Measurements from ENCODE around the gene CNTNAP5.

DNA sequence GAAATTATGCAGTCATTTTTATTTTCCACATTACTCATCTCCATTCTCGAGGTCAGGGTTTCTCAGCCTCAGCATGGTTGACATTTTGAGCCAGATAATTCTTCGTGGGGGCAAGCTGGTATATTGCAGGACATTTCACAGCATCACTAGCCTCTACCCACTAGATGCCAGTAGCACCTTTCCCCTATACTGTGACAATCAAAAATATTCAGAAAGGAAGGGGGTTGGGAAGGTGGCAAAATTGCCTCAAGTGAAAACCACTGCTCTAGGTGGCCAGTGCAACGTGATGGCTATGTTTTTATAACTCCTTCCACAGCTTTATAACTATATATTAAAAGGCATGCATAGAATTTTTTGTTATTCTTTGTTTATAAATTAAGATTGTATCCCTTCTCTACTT lies 294.5 kb downstream of the CNTNAP5 start:
- TF ChIP-seq, protein P1, sequence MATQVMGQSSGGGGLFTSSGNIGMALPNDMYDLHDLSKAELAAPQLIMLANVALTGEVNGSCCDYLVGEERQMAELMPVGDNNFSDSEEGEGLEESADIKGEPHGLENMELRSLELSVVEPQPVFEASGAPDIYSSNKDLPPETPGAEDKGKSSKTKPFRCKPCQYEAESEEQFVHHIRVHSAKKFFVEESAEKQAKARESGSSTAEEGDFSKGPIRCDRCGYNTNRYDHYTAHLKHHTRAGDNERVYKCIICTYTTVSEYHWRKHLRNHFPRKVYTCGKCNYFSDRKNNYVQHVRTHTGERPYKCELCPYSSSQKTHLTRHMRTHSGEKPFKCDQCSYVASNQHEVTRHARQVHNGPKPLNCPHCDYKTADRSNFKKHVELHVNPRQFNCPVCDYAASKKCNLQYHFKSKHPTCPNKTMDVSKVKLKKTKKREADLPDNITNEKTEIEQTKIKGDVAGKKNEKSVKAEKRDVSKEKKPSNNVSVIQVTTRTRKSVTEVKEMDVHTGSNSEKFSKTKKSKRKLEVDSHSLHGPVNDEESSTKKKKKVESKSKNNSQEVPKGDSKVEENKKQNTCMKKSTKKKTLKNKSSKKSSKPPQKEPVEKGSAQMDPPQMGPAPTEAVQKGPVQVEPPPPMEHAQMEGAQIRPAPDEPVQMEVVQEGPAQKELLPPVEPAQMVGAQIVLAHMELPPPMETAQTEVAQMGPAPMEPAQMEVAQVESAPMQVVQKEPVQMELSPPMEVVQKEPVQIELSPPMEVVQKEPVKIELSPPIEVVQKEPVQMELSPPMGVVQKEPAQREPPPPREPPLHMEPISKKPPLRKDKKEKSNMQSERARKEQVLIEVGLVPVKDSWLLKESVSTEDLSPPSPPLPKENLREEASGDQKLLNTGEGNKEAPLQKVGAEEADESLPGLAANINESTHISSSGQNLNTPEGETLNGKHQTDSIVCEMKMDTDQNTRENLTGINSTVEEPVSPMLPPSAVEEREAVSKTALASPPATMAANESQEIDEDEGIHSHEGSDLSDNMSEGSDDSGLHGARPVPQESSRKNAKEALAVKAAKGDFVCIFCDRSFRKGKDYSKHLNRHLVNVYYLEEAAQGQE (IDR thresholded peaks at IDR 0.05; ENCODE audit: borderline replicate concordance), result no peak
- TF ChIP-seq, protein P1 (CRISPR knock-in tag; IDR thresholded peaks at IDR 0.05; ENCODE audit: low read depth), result no peak
- TF ChIP-seq TSC22D4 (tag; IDR thresholded peaks at IDR 0.05), result no peak
- no peak for TF ChIP-seq RBM34 (IDR thresholded peaks at IDR 0.05; ENCODE audit: borderline replicate concordance, insufficient read depth, low read length)

Data from K562 (cell line).